Measurements from ENCODE around the gene TTC7B. TPM values are rescaled to one million over a fixed set of nuclear protein-coding genes. Genes with fewer than 3 reads are reported as not detected.

Gene TTC7B
- total RNA-seq, 1 donor: 24.9 TPM

GRCh38 chr14:90538716-90539495, 277.3 kb downstream of the TTC7B start:
- no peak for TF ChIP-seq CTCF (IDR thresholded peaks at IDR 0.05; ENCODE audit: insufficient read depth, low read length)
- no peak overlapping the region for H3K4me3 ChIP-seq (ENCODE audit: low read depth, low read length)
- no peak for DNase-seq (ENCODE audit: low read depth)

- no peak overlapping the region for H3K4me3 ChIP-seq (ENCODE audit: low read depth, low read length)
- no peak for TF ChIP-seq CTCF (IDR thresholded peaks at IDR 0.05; ENCODE audit: insufficient read depth, low read length)
- no peak for DNase-seq (ENCODE audit: low read depth)
Measured at GRCh38 chr14:90538095-90538494, 278.1 kb downstream of the TTC7B start.

- no peak for TF ChIP-seq CTCF (IDR thresholded peaks at IDR 0.05; ENCODE audit: insufficient read depth, low read length)
- no peak for DNase-seq (ENCODE audit: low read depth)
- H3K4me3 ChIP-seq (ENCODE audit: low read depth, low read length): no peak overlapping the region
Measured at GRCh38 chr14:90536511-90537191, 279.6 kb downstream of the TTC7B start.

GRCh38 chr14:90536092-90536491, 280.1 kb downstream of the TTC7B start:
- no peak for TF ChIP-seq CTCF (IDR thresholded peaks at IDR 0.05; ENCODE audit: insufficient read depth, low read length)
- no peak overlapping the region for H3K4me3 ChIP-seq (ENCODE audit: low read depth, low read length)
- no peak for DNase-seq (ENCODE audit: low read depth)

- no peak overlapping the region for H3K4me3 ChIP-seq (ENCODE audit: low read depth, low read length)
- no peak for TF ChIP-seq CTCF (IDR thresholded peaks at IDR 0.05; ENCODE audit: insufficient read depth, low read length)
- DNase-seq (ENCODE audit: low read depth): no peak
Measured at GRCh38 chr14:90535556-90536090, 280.6 kb downstream of the TTC7B start.

- no peak for TF ChIP-seq CTCF (IDR thresholded peaks at IDR 0.05; ENCODE audit: insufficient read depth, low read length)
- no peak for DNase-seq (ENCODE audit: low read depth)
- H3K4me3 ChIP-seq (ENCODE audit: low read depth, low read length): no peak overlapping the region
Measured at GRCh38 chr14:90534838-90535555, 281.2 kb downstream of the TTC7B start.
